GM12873 (cell line): Measurements from ENCODE around the gene NOP9.

Experiments
- TF ChIP-seq, protein P1 (sequence below): IDR thresholded peaks from 2 replicates; pipeline ENCODE4 v1.5.1; 2012; ENCODE audit warnings: low read depth, mild to moderate bottlenecking, moderate library complexity, low read length, control low read depth; ENCODE audit not compliant: insufficient read depth; ENCODE audit errors: missing control alignments

Gene NOP9

DNA sequence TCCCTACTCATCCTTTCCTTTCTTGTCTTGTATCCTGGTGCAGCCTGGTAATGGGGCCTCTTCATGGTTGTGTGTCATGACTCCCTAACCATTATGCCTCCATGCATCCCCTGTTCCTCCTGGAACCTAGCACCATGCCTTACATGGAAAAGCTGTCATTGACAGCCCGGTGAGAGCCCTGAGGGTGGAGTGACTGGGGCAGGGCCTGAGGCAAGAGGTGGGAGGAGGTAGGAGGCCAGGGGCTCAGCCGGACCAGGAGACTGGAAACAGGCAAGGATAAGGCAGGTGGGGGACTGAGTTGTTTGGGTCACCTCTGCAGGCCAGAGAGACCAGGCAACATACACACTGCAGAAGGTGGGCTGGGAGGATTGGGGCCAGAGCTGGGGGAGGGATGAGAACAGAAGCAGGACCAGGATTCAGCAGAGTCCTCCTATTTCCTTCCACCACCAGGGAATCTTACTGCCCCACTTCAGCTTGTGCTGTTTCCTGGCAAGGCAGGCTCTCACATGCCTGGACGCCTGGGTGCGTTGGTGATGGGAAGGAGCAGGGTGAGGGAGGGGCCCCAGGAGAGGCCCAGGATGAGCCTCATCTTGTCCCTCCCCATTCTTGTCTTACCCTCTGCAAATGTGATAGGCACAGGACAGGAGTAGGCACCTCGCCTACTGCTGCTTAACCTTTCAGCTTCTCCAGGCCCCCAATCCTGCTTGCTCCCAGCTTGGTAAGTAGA lies 10.1 kb downstream of the NOP9 start, which contains the start of gene LTB4R2:
LTB4R2 (plus strand) TSS at position 603 of the 727 bp plus-strand sequence. CDS start 525 bp downstream, outside the sequence.
- TF ChIP-seq, protein P1, sequence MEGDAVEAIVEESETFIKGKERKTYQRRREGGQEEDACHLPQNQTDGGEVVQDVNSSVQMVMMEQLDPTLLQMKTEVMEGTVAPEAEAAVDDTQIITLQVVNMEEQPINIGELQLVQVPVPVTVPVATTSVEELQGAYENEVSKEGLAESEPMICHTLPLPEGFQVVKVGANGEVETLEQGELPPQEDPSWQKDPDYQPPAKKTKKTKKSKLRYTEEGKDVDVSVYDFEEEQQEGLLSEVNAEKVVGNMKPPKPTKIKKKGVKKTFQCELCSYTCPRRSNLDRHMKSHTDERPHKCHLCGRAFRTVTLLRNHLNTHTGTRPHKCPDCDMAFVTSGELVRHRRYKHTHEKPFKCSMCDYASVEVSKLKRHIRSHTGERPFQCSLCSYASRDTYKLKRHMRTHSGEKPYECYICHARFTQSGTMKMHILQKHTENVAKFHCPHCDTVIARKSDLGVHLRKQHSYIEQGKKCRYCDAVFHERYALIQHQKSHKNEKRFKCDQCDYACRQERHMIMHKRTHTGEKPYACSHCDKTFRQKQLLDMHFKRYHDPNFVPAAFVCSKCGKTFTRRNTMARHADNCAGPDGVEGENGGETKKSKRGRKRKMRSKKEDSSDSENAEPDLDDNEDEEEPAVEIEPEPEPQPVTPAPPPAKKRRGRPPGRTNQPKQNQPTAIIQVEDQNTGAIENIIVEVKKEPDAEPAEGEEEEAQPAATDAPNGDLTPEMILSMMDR = no peak

DNA sequence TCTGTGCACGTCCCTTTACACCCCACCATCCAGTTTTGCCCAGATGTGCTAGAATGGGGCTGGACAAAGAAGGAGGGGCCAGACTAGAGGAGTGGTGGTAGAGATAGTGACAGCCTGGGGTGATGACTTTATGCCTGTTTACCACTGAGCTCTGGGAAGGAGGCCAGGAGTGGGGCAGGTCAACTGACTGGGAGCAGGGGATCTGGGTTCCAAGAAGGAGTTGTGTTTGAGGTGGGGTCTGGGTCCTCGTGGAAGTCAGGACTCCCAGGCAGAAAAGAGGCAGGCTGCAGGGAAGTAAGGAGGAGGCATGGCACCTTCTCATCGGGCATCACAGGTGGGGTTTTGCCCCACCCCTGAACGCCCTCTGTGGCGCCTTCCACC lies 10.6 kb downstream of the NOP9 start:
- TF ChIP-seq, protein P1 = no peak

DNA sequence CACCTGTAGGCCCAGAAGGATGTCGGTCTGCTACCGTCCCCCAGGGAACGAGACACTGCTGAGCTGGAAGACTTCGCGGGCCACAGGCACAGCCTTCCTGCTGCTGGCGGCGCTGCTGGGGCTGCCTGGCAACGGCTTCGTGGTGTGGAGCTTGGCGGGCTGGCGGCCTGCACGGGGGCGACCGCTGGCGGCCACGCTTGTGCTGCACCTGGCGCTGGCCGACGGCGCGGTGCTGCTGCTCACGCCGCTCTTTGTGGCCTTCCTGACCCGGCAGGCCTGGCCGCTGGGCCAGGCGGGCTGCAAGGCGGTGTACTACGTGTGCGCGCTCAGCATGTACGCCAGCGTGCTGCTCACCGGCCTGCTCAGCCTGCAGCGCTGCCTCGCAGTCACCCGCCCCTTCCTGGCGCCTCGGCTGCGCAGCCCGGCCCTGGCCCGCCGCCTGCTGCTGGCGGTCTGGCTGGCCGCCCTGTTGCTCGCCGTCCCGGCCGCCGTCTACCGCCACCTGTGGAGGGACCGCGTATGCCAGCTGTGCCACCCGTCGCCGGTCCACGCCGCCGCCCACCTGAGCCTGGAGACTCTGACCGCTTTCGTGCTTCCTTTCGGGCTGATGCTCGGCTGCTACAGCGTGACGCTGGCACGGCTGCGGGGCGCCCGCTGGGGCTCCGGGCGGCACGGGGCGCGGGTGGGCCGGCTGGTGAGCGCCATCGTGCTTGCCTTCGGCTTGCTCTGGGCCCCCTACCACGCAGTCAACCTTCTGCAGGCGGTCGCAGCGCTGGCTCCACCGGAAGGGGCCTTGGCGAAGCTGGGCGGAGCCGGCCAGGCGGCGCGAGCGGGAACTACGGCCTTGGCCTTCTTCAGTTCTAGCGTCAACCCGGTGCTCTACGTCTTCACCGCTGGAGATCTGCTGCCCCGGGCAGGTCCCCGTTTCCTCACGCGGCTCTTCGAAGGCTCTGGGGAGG lies 11.3 kb downstream of the NOP9 start, which contains the start of gene LTB4R:
LTB4R (plus strand) TSS at position 857 of the 959 bp plus-strand sequence. CDS start 4,150 bp downstream, outside the sequence.
- TF ChIP-seq, protein P1 = peak; percentile 26

DNA sequence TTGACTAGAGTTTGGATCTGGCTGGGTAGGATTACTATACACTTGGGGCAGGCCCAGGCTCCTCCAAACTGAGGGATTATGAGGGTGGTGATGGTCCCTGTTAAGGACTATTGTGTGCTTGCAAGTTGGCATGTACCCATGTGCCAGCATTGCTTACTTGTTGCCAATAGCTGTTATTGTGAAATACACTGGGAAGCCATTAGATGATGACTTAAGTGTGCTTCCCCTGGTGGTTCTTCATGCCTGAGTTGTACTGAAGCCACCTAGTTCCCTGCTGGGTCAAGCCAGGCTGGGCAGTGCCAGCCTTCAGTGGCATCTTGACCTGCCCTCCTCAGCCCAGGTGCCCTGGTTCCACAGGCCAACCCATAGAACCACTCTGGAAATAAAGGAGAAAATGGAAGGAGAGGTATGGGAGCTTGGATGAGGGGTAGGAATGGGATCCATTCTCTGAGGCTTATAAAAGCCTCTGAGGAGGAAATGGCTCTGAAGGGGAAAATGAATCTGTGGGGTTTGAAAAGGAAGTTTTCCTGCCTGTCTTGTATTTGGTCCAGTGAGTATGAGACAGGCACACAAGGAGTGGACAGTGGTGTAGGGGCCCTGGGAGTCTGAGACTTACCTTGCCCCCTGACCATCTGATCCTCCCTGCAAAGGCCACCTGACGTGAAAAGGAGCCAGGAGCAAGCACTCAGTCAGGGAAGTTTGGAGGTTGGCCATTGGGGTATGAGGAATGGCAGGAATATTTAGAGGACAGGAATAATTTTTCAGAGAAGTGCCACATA lies 12.4 kb downstream of the NOP9 start:
- TF ChIP-seq, protein P1 = no peak

DNA sequence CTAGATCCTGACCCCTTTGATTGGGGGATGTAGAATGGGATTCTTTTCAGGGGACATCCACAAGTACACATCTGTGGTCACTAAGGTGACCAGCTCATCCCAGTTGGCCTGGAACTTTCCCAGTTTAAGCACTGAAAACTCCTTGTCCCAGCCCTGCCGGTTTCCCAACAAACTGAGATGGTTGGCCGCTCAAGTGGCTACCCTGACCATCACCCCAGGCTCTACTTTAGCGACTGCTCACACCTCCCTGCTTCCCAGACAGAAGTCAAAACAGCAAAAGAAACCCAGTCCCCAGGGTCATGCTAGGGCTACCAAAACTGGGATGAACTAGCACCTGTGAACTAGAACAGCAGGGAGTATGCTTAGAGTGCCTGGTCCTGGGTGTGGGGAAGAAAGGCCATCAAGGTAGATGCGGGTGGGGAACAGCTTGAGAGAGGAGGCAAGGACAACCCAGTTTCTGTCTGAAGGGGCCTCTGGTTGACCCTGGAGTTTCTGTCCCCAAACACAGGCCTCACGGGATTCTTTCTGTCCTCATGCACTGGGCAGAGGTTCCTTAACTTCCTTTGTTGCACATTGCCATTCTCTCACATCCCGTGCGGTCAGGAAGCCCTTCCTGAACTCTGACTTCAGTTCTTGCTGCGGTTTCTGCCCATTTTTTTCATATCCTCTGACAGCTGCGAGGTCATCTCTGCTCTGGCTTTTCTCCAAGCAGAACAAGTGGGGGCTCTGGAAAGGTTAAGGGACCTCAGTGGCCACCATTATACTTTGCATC lies 13.3 kb downstream of the NOP9 start:
- TF ChIP-seq, protein P1 = no peak

DNA sequence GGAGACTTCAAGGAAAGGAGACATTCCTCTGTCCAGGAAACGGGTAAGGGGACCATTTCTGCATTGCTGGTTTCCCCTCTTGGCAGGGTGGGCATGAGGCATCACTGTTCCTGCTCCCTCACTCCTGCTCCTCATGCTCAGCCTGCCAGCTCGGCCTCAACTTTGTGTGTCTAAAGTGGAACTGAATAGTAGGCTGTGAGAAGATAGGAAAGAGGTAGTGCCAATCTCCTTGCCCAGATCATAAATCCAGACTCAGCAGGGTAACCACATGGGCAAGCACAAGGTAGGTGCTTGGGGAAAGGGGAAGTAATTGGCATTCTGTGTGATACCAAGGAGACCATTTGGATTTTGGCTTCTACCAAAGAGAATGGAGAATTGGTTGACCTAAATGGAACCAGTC lies 14.3 kb downstream of the NOP9 start:
- TF ChIP-seq, protein P1 = no peak
